Mesenchymal stem cell (in vitro differentiated cells and primary cell): Measurements from ENCODE around the gene IGF1R.

Experiments
- DNase-seq: peaks from one replicate; pipeline ENCODE4 v3.0.0-alpha.2; 2013
- H2AFZ ChIP-seq: one replicate; pipeline ENCODE4 v1.6.1; 2013; ENCODE audit warnings: low read depth, mild to moderate bottlenecking, control low read depth, inconsistent platforms, low read length, moderate library complexity
- H2AK5ac ChIP-seq: 2 replicates; pipeline ENCODE4 v1.6.1; 2013; ENCODE audit warnings: low read length, moderate library complexity, mild to moderate bottlenecking, inconsistent platforms; ENCODE audit not compliant: severe bottlenecking
- H2BK120ac ChIP-seq: one replicate; pipeline ENCODE4 v1.6.1; 2013; ENCODE audit warnings: low read depth, mild to moderate bottlenecking, inconsistent platforms, low read length, moderate library complexity
- H2BK12ac ChIP-seq, 2 experiments: one replicate each; pipeline ENCODE4 v1.6.1; 2013; ENCODE audit warnings: inconsistent platforms in 2 of 2, low read length in 2 of 2, mild to moderate bottlenecking in 2 of 2, moderate library complexity in 2 of 2, control low read depth in 1 of 2
- H2BK15ac ChIP-seq: one replicate; pipeline ENCODE4 v1.6.1; 2013; ENCODE audit warnings: mild to moderate bottlenecking, low read depth, inconsistent platforms; ENCODE audit not compliant: poor library complexity, severe bottlenecking
- H2BK5ac ChIP-seq: 2 replicates; pipeline ENCODE4 v1.6.1; 2013; ENCODE audit warnings: low read depth, mild to moderate bottlenecking, low read length, control low read depth, inconsistent platforms; ENCODE audit not compliant: poor library complexity, severe bottlenecking
- H3K14ac ChIP-seq, 2 experiments: one replicate each; pipeline ENCODE4 v1.6.1; 2013; ENCODE audit warnings: inconsistent platforms in 2 of 2, low read length in 2 of 2, control low read depth in 1 of 2, mild to moderate bottlenecking in 1 of 2, moderate library complexity in 1 of 2
- H3K18ac ChIP-seq, 2 experiments: one replicate each; pipeline ENCODE4 v1.6.1; 2013; ENCODE audit warnings: inconsistent platforms in 2 of 2, low read length in 2 of 2, control low read depth in 1 of 2, low read depth in 1 of 2, mild to moderate bottlenecking in 1 of 2
- H3K23ac ChIP-seq, 2 experiments: one replicate each; pipeline ENCODE4 v1.6.1; 2013; ENCODE audit warnings: inconsistent platforms in 2 of 2, low read length in 2 of 2, mild to moderate bottlenecking in 2 of 2, moderate library complexity in 2 of 2, control low read depth in 1 of 2
- H3K27ac ChIP-seq: 2 replicates; pipeline ENCODE4 v1.5.1; 2013; ENCODE audit warnings: mild to moderate bottlenecking, moderate library complexity, low read length, control low read depth, inconsistent platforms; ENCODE audit not compliant: poor library complexity, severe bottlenecking
- H3K27me3 ChIP-seq, 2 experiments: 2 replicates each; pipeline versions ENCODE4 v1.6.1 to v1.7.0; 2013; ENCODE audit warnings: low read length in 2 of 2, mild to moderate bottlenecking in 2 of 2, moderate library complexity in 2 of 2, control low read depth in 1 of 2, inconsistent platforms in 1 of 2; ENCODE audit not compliant: control insufficient read depth in 1 of 2, insufficient read depth in 1 of 2
- H3K36me3 ChIP-seq, 2 experiments: 2 replicates each; pipeline versions ENCODE4 v1.6.1 to v1.7.0; 2013; ENCODE audit warnings: low read length in 2 of 2, control low read depth in 1 of 2, inconsistent platforms in 1 of 2, low read depth in 1 of 2, mild to moderate bottlenecking in 1 of 2; ENCODE audit not compliant: insufficient read depth in 2 of 2, control insufficient read depth in 1 of 2
- H3K4ac ChIP-seq, 2 experiments: one replicate each; pipeline ENCODE4 v1.6.1; 2013; ENCODE audit warnings: inconsistent platforms in 2 of 2, low read length in 2 of 2, mild to moderate bottlenecking in 2 of 2, moderate library complexity in 2 of 2, control low read depth in 1 of 2, low read depth in 1 of 2
- H3K4me1 ChIP-seq: 2 replicates; pipeline ENCODE4 v1.6.1; 2013; ENCODE audit warnings: low read depth, low read length, control low read depth; ENCODE audit not compliant: control insufficient read depth, insufficient read depth
- H3K4me2 ChIP-seq: 2 replicates; pipeline ENCODE4 v1.6.1; 2013; ENCODE audit warnings: low read length, mild to moderate bottlenecking, inconsistent platforms; ENCODE audit not compliant: poor library complexity, severe bottlenecking
- H3K4me3 ChIP-seq, 2 experiments: 2 replicates each; pipeline versions ENCODE4 v1.5.1 to v1.7.0; 2013; ENCODE audit warnings: low read length in 2 of 2, mild to moderate bottlenecking in 2 of 2, control low read depth in 1 of 2, low read depth in 1 of 2; ENCODE audit not compliant: insufficient read depth in 1 of 2
- H3K79me1 ChIP-seq: replicated peaks from 2 replicates; pipeline ENCODE4 v1.6.1; 2013; ENCODE audit warnings: mild to moderate bottlenecking, control low read depth, low read length, inconsistent platforms; ENCODE audit not compliant: poor library complexity, severe bottlenecking
- H3K9ac ChIP-seq: 2 replicates; pipeline ENCODE4 v1.7.0; 2013; ENCODE audit warnings: mild to moderate bottlenecking, low read length, moderate library complexity
- H3K9me3 ChIP-seq: 2 replicates; pipeline ENCODE4 v1.7.0; 2013; ENCODE audit warnings: mild to moderate bottlenecking, low read length; ENCODE audit not compliant: control insufficient read depth
- H4K8ac ChIP-seq: one replicate; pipeline ENCODE4 v1.6.1; 2013; ENCODE audit warnings: inconsistent platforms, mild to moderate bottlenecking, low read length, moderate library complexity
- H4K91ac ChIP-seq: one replicate; pipeline ENCODE4 v1.6.1; 2013; ENCODE audit warnings: mild to moderate bottlenecking, low read length, inconsistent platforms
- WGBS: methylation state at CpG from one replicate; pipeline ENCODE4 v1.1.7; 2013; ENCODE audit warnings: mixed read lengths; 5-methylcytosine and 5-hydroxymethylcytosine counted together

IGF1R gene

GRCh38 chr15:98876451-98877369 lies 228.4 kb downstream of the IGF1R start:
- no peaks in the 10 kb centered on the region for H3K36me3 ChIP-seq
- no peaks in the 10 kb centered on the region for H3K9me3 ChIP-seq
- H3K23ac ChIP-seq = no peak overlapping the region
- H2AFZ ChIP-seq = no peak overlapping the region
- no peak overlapping the region for H2BK12ac ChIP-seq
- no peak overlapping the region for H3K4ac ChIP-seq
- no peaks in the 10 kb centered on the region for H3K27me3 ChIP-seq
- no peak overlapping the region for H3K9ac ChIP-seq
- 87% methylated on average over 3 of the region's 5 CpGs for WGBS
- H3K4me2 ChIP-seq = no peak overlapping the region
- no peak overlapping the region for H3K18ac ChIP-seq
- no peak overlapping the region for H2BK15ac ChIP-seq
- no peak overlapping the region for H4K91ac ChIP-seq
- H3K27ac ChIP-seq = no peak overlapping the region
- no peak for DNase-seq
- no peak overlapping the region for H2BK5ac ChIP-seq
- H2AK5ac ChIP-seq = no peak overlapping the region
- H3K4me3 ChIP-seq = no peak overlapping the region
- peaks cover 17% of the 10 kb centered on the region for H3K4me1 ChIP-seq
- H3K14ac ChIP-seq = no peak overlapping the region
- no peak overlapping the region for H2BK120ac ChIP-seq
- no peak overlapping the region for H4K8ac ChIP-seq
- H3K79me1 ChIP-seq = peaks cover 16% of the 10 kb centered on the region

- H4K91ac ChIP-seq = no peak overlapping the region
- peak overlapping the region; percentile 56 for H4K8ac ChIP-seq
- H2BK5ac ChIP-seq = no peak overlapping the region
- H3K9me3 ChIP-seq = no peaks in the 10 kb centered on the region
- H3K23ac ChIP-seq = no peak overlapping the region
- WGBS = 45% methylated on average over 1 of the region's 3 CpGs
- no peak overlapping the region for H2BK15ac ChIP-seq
- no peak overlapping the region for H3K4me2 ChIP-seq
- peaks cover 16% of the 10 kb centered on the region for H3K4me1 ChIP-seq
- peak overlapping the region; percentile 3 for H3K9ac ChIP-seq
- DNase-seq = peak; percentile 81
- H3K18ac ChIP-seq = peak overlapping the region; percentile 31 to 57
- H3K4me3 ChIP-seq = no peak overlapping the region
- peaks cover 19% of the 10 kb centered on the region for H3K79me1 ChIP-seq
- peak overlapping the region in 1 of 2 experiments; percentile 7 for H2BK12ac ChIP-seq
- no peak overlapping the region for H2AFZ ChIP-seq
- no peaks in the 10 kb centered on the region for H3K27me3 ChIP-seq
- H3K27ac ChIP-seq = peak overlapping the region; percentile 13
- no peak overlapping the region for H3K14ac ChIP-seq
- H3K4ac ChIP-seq = peak overlapping the region in 1 of 2 experiments; percentile 9
- H3K36me3 ChIP-seq = no peaks in the 10 kb centered on the region
- no peak overlapping the region for H2AK5ac ChIP-seq
- H2BK120ac ChIP-seq = no peak overlapping the region
Measured at GRCh38 chr15:98878172-98878571, 229.8 kb downstream of the IGF1R start.

GRCh38 chr15:98878862-98879261 lies 230.5 kb downstream of the IGF1R start:
- H3K27me3 ChIP-seq = no peaks in the 10 kb centered on the region
- peak overlapping the region; percentile 68 for H2BK120ac ChIP-seq
- no peak overlapping the region for H2BK15ac ChIP-seq
- H2BK12ac ChIP-seq = no peak overlapping the region
- H3K18ac ChIP-seq = no peak overlapping the region
- H3K9ac ChIP-seq = no peak overlapping the region
- no peak overlapping the region for H2AFZ ChIP-seq
- H3K4me2 ChIP-seq = no peak overlapping the region
- 98% methylated on average over 9 of the region's 14 CpGs for WGBS
- no peak overlapping the region for H4K8ac ChIP-seq
- H3K4me3 ChIP-seq = no peak overlapping the region
- DNase-seq = no peak
- peaks cover 19% of the 10 kb centered on the region for H3K4me1 ChIP-seq
- H3K79me1 ChIP-seq = peaks cover 22% of the 10 kb centered on the region
- H3K23ac ChIP-seq = no peak overlapping the region
- H4K91ac ChIP-seq = no peak overlapping the region
- H3K4ac ChIP-seq = peak overlapping the region in 1 of 2 experiments; percentile 58
- no peak overlapping the region for H2AK5ac ChIP-seq
- no peaks in the 10 kb centered on the region for H3K9me3 ChIP-seq
- no peak overlapping the region for H2BK5ac ChIP-seq
- H3K14ac ChIP-seq = no peak overlapping the region
- no peaks in the 10 kb centered on the region for H3K36me3 ChIP-seq
- H3K27ac ChIP-seq = peak overlapping the region; percentile 36
